SK-N-SH treated with all-trans-retinoic acid at 6 μM for 48 hours (cell line): ENCODE data around the gene PLEKHA3.

Experiments
- ATAC-seq: fragments of 200-7000 bp; cut with Tn5 transposase; 3 replicates; pipeline ENCODE4 v1.9.1; 2020; ENCODE audit warnings: mild to moderate bottlenecking, moderate library complexity
- ARNTL ChIP-seq: fragments of 450-650 bp; formaldehyde crosslinking; IDR thresholded peaks from 2 replicates; pipeline ENCODE4 v1.5.0; 2020; ENCODE audit warnings: low read depth, mild to moderate bottlenecking, moderate library complexity, borderline replicate concordance
- BACH2 ChIP-seq: fragments of 250-450 bp; sonication (Bioruptor Pico); IDR thresholded peaks from 2 replicates; pipeline ENCODE4 v1.9.0; 2021; ENCODE audit warnings: mild to moderate bottlenecking, borderline replicate concordance
- CREB5 ChIP-seq: fragments of 250-450 bp; sonication (Bioruptor Pico); IDR thresholded peaks from 2 replicates; pipeline ENCODE4 v1.5.1; 2020; ENCODE audit warnings: low read depth, mild to moderate bottlenecking, moderate library complexity
- CSDC2 ChIP-seq: fragments of 250-450 bp; sonication (Bioruptor Pico); IDR thresholded peaks from 2 replicates; pipeline ENCODE4 v1.5.0; 2020; ENCODE audit warnings: mild to moderate bottlenecking, moderate library complexity
- ESRRG ChIP-seq: fragments of 250-450 bp; sonication (Bioruptor Pico); IDR thresholded peaks from 2 replicates; pipeline ENCODE4 v1.6.1; 2021; ENCODE audit warnings: mild to moderate bottlenecking
- GLIS3 ChIP-seq: fragments of 250-450 bp; sonication (Bioruptor Pico); IDR thresholded peaks from 2 replicates; pipeline ENCODE4 v1.5.0; 2020; ENCODE audit warnings: mild to moderate bottlenecking, moderate library complexity
- PATZ1 ChIP-seq: fragments of 250-450 bp; sonication (Bioruptor Pico); IDR thresholded peaks from 2 replicates; pipeline ENCODE4 v1.8.0; 2020; ENCODE audit warnings: mild to moderate bottlenecking, moderate library complexity, borderline replicate concordance
- POU6F1 ChIP-seq: fragments of 250-450 bp; sonication (Bioruptor Pico); IDR thresholded peaks from 2 replicates; pipeline ENCODE4 v1.8.0; 2021; ENCODE audit warnings: low read depth, mild to moderate bottlenecking, moderate library complexity, borderline replicate concordance
- RARB ChIP-seq: fragments of 250-450 bp; sonication (Bioruptor Pico); IDR thresholded peaks from 2 replicates; pipeline ENCODE4 v1.8.0; 2021; ENCODE audit warnings: mild to moderate bottlenecking, moderate library complexity
- SNAI2 ChIP-seq: fragments of 250-450 bp; sonication (Bioruptor Pico); IDR thresholded peaks from 2 replicates; pipeline ENCODE4 v1.5.0; 2020; ENCODE audit warnings: mild to moderate bottlenecking, moderate library complexity
- TCF4 ChIP-seq: fragments of 250-450 bp; sonication (Bioruptor Pico); IDR thresholded peaks from 2 replicates; pipeline ENCODE4 v1.8.0; 2021; ENCODE audit warnings: mild to moderate bottlenecking, moderate library complexity, borderline replicate concordance
- TOX ChIP-seq: fragments of 250-450 bp; sonication (Bioruptor Pico); IDR thresholded peaks from 2 replicates; pipeline ENCODE4 v1.8.0; 2021; ENCODE audit warnings: mild to moderate bottlenecking, moderate library complexity, borderline replicate concordance
- ZFP3 ChIP-seq: fragments of 250-450 bp; sonication (Bioruptor Pico); IDR thresholded peaks from 2 replicates; pipeline ENCODE4 v1.5.0; 2020; ENCODE audit warnings: mild to moderate bottlenecking, moderate library complexity
- ZNF565 ChIP-seq: fragments of 450-650 bp; formaldehyde crosslinking; conservative IDR thresholded peaks from 2 replicates; pipeline ENCODE4 v1.5.0; 2020; ENCODE audit warnings: low read depth, mild to moderate bottlenecking, moderate library complexity
- ZNF70 ChIP-seq: fragments of 450-650 bp; formaldehyde crosslinking; IDR thresholded peaks from 2 replicates; pipeline ENCODE4 v1.5.0; 2020; ENCODE audit warnings: mild to moderate bottlenecking, moderate library complexity
- TF ChIP-seq, protein P1 (sequence below): fragments of 250-450 bp; sonication (Bioruptor Pico); IDR thresholded peaks from 2 replicates; pipeline ENCODE4 v1.5.1; 2021; ENCODE audit warnings: mild to moderate bottlenecking, moderate library complexity
- TF ChIP-seq, protein P2 (sequence below): fragments of 250-450 bp; sonication (Bioruptor Pico); IDR thresholded peaks from 2 replicates; pipeline ENCODE4 v1.5.0; 2020; ENCODE audit warnings: mild to moderate bottlenecking, moderate library complexity

PLEKHA3 gene

GRCh38 chr2:178448968-178449661, 31.1 kb upstream of the PLEKHA3 start:
- TF ChIP-seq, protein P1, sequence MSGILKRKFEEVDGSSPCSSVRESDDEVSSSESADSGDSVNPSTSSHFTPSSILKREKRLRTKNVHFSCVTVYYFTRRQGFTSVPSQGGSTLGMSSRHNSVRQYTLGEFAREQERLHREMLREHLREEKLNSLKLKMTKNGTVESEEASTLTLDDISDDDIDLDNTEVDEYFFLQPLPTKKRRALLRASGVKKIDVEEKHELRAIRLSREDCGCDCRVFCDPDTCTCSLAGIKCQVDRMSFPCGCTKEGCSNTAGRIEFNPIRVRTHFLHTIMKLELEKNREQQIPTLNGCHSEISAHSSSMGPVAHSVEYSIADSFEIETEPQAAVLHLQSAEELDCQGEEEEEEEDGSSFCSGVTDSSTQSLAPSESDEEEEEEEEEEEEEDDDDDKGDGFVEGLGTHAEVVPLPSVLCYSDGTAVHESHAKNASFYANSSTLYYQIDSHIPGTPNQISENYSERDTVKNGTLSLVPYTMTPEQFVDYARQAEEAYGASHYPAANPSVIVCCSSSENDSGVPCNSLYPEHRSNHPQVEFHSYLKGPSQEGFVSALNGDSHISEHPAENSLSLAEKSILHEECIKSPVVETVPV (CRISPR knock-in tag) = no peak
- TF ChIP-seq TCF4 (CRISPR knock-in tag) (no peak), ZFP3 (CRISPR knock-in tag) (no peak), RARB (CRISPR knock-in tag) (no peak), SNAI2 (CRISPR knock-in tag) (no peak), BACH2 (CRISPR knock-in tag) (no peak), CSDC2 (CRISPR knock-in tag) (no peak), ZNF70 (CRISPR knock-in tag) (no peak), TOX (CRISPR knock-in tag) (no peak), ARNTL (no peak), ESRRG (CRISPR knock-in tag) (no peak), GLIS3 (CRISPR knock-in tag) (no peak), POU6F1 (CRISPR knock-in tag) (no peak)
- TF ChIP-seq, protein P2, sequence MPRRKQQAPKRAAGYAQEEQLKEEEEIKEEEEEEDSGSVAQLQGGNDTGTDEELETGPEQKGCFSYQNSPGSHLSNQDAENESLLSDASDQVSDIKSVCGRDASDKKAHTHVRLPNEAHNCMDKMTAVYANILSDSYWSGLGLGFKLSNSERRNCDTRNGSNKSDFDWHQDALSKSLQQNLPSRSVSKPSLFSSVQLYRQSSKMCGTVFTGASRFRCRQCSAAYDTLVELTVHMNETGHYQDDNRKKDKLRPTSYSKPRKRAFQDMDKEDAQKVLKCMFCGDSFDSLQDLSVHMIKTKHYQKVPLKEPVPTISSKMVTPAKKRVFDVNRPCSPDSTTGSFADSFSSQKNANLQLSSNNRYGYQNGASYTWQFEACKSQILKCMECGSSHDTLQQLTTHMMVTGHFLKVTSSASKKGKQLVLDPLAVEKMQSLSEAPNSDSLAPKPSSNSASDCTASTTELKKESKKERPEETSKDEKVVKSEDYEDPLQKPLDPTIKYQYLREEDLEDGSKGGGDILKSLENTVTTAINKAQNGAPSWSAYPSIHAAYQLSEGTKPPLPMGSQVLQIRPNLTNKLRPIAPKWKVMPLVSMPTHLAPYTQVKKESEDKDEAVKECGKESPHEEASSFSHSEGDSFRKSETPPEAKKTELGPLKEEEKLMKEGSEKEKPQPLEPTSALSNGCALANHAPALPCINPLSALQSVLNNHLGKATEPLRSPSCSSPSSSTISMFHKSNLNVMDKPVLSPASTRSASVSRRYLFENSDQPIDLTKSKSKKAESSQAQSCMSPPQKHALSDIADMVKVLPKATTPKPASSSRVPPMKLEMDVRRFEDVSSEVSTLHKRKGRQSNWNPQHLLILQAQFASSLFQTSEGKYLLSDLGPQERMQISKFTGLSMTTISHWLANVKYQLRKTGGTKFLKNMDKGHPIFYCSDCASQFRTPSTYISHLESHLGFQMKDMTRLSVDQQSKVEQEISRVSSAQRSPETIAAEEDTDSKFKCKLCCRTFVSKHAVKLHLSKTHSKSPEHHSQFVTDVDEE (CRISPR knock-in tag) = no peak
- no peak for ATAC-seq

DNA sequence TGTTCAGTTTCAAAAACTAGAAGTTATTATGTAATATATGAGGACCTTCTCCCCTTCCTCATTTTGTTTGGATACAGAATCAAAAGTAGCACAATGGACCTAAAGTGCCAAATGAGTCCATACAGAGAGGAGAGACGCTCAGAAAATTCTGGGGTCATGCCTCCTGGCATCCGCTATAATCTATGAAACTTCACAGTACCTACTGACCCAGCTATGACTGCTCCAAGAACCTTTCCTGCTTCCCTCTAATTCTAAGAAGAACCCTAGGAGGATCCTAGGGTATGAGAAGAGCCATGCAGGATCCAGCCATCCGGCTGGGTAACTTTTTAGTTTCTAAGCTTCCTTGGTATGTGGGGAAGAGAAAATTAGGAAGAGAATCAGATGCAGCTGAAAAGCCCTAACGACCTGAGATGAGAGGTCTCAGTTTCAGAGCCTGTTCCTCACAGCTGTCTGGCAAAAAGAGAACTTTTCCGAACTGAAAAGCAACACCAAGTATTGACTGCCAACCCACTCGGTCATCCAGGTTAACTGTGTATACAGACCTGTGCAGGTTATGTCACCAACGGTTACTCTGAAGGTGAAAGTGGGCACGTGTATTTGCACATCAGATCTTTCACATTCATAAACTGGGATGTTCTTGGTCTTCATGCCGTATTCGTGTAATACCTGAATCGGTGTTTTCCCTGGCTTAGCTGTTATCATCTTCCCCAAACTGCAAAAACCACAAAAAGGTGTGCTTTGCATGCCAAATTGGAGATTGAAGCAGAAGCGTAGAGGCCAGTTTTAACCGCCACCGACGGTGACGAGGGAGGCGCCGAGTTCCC, 30.3 kb upstream of the PLEKHA3 start:
- no peak for ATAC-seq
- no peak for TF ChIP-seq ZNF565 (CRISPR knock-in tag)
- TF ChIP-seq ARNTL = no peak
- TF ChIP-seq, protein P2 (CRISPR knock-in tag) = no peak
- no peak for TF ChIP-seq PATZ1 (CRISPR knock-in tag)

DNA sequence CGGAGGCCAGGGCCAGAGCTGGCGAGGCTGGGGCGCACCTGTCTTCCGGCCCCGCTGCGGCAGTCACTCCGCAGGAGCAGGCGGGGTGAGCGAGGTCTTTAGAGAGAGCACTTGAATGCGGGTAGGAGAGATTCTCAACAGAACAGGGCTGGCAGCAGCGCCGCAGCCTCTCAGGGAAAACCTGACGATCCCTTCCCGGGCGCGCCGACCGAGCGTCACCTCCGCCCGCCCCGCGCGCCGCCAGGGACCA, 29.8 kb upstream of the PLEKHA3 start:
- no peak for TF ChIP-seq CREB5 (CRISPR knock-in tag)
- TF ChIP-seq ZFP3 (CRISPR knock-in tag) = no peak
- ATAC-seq = no peak
